Ovary (tissue), 9 donors: ENCODE measurements around the gene ELAVL1. TPM values are rescaled to one million over a fixed set of nuclear protein-coding genes. Genes with fewer than 3 reads are reported as not detected.
A peak's percentile ranks its signal among the peaks of the same experiment; 100 is the strongest.

Experiments
- DNase-seq, 5 donors: peaks; one replicate each; pipeline ENCODE4 v3.0.0-alpha.2; 2019 to 2020
- H3K27ac ChIP-seq, 2 donors: fragments of 200-600 bp; one replicate each; pipeline versions ENCODE4 v1.5.1 to v1.8.0; 2019 to 2022
- H3K27me3 ChIP-seq: fragments of 200-600 bp; one replicate; pipeline ENCODE4 v1.8.0; 2022
- H3K36me3 ChIP-seq: fragments of 200-600 bp; sonication (generic); one replicate; pipeline ENCODE4 v1.5.1; 2019
- H3K4me1 ChIP-seq: one replicate; pipeline ENCODE4 v1.8.1; 2013; ENCODE audit warnings: mild to moderate bottlenecking, moderate library complexity; ENCODE audit not compliant: insufficient read depth
- H3K4me3 ChIP-seq: fragments of 200-600 bp; sonication (generic); one replicate; pipeline ENCODE4 v1.5.1; 2017
- H3K9me3 ChIP-seq, 2 donors: fragments of 200-600 bp in 1 of 2; sonication (generic) in 1 of 2; one replicate each; pipeline versions ENCODE4 v1.5.1 to v1.8.1; 2013 to 2019; ENCODE audit warnings: mild to moderate bottlenecking in 1 of 2, moderate library complexity in 1 of 2
- CTCF ChIP-seq, 3 donors: fragments of 450-650 bp in 2 of 3; fragments of 200-600 bp in 1 of 3; IDR thresholded peaks; one replicate each; pipeline versions ENCODE4 v1.5.1 to v1.8.0; 2016 to 2022; ENCODE audit warnings: antibody characterized with exemption in 3 of 3, mild to moderate bottlenecking in 1 of 3
- EP300 ChIP-seq: sonication (generic); formaldehyde crosslinking; IDR thresholded peaks from one replicate; pipeline ENCODE4 v1.6.1; 2017; ENCODE audit warnings: antibody characterized with exemption
- POLR2A ChIP-seq: fragments of 450-650 bp; IDR thresholded peaks from one replicate; pipeline ENCODE4 v1.6.1; 2017; ENCODE audit warnings: antibody characterized with exemption, mild to moderate bottlenecking, moderate library complexity
- WGBS, 3 donors: extraction: QIAGEN DNeasy Blood & Tissue Kit in 1 of 3; methylation state at CpG; one replicate each; pipeline versions ENCODE4 v1.1.5 to v1.1.7; 2013 to 2017; 5-methylcytosine and 5-hydroxymethylcytosine counted together
- intact Hi-C, 4 donors: fragments of 100-400 bp; cut with DNase I; formaldehyde crosslinking; loops; one replicate each; pipeline versions ENCODE4 v1.11.0 to v1.15.1; 2022 to 2023
- polyA plus RNA-seq, 2 donors: library from polyadenylated mRNA; stranded (reverse); fragments of 200-250 nt in 1 of 2; fragments of 350-450 nt in 1 of 2; fragmentation: Illumina TruSeq in 1 of 2; extraction: RNeasy Lipid Tissue Mini Kit (QIAGEN cat#74804) in 1 of 2; gene quantifications; one replicate each; pipeline ENCODE4 v1.2.3, GENCODE V29; 2013 to 2014
- total RNA-seq, 7 donors: library from RNA; depleted of rRNA in 2 of 7; stranded (reverse); fragments of >200 nt in 2 of 7; fragmentation: NEBNext Ultra II Directional in 3 of 7; extraction: Animal tissue kit (Norgen Biotek cat#: 25700) in 3 of 7; gene quantifications; one replicate each; pipeline versions ENCODE4 v1.1.0 to v1.2.4, GENCODE V29; 2016 to 2023
- donor health status: DM: no; HTN: no; CAD: no; lungs with moderate emphysema.
- donor health status: DM: no; HTN: no; CAD: no.
- donor health status: Bipolar disorder and iron deficiency.
- donor health status: DM: yes; HTN: yes; CAD: no.
- donor health status: DM: no; HTN: no; CAD: no.
- donor health status: DM: yes; HTN: yes; CAD: no.

The ELAVL1 gene
- total and polyA plus RNA-seq, 9 donors: 13.8 to 78.4 (median 63.5) TPM

- WGBS, 3 donors: 84 to 86% (median 84%) methylated on average over 14 of the region's 14 CpGs
- H3K9me3 ChIP-seq: no peaks in the 10 kb centered on the region
- intact Hi-C loops: no loop called here
Observed at GRCh38 chr19:8017808-8018207, 12.4 kb upstream of the ELAVL1 start.

GRCh38 chr19:8004723-8005513 is 523 bp downstream of the ELAVL1 start:
- Histone ChIP-seq H3K9me3 (no peaks in the 10 kb centered on the region), H3K36me3 (no peaks in the 10 kb centered on the region), H3K4me3 (peak overlapping the region; percentile 89), H3K4me1 (peaks cover 19% of the 10 kb centered on the region), H3K27me3 (no peaks in the 10 kb centered on the region), H3K27ac (peak overlapping the region in 1 of 2 donors; percentile 62)
- intact Hi-C loops: loop anchor here in 1 of 4 donors (10.0 kb wide), 1 partner anchor 60 kb away; the partner anchor contains the start of gene TIMM44
- peak in 3 of 5 donors; percentile 17 to 64 (median 44) for DNase-seq
- 0 to 1% (median 0%) methylated on average over 32 to 74 of the region's 74 CpGs for WGBS, 3 donors
- TF ChIP-seq POLR2A (no peak), EP300 (no peak), CTCF (IDR thresholded peaks at IDR 0.05) (no peak)

More at GRCh38 chr19:8017808-8018207, 12.4 kb upstream of the ELAVL1 start:
- Histone ChIP-seq H3K4me3 (no peak overlapping the region), H3K36me3 (no peaks in the 10 kb centered on the region), H3K27me3 (no peaks in the 10 kb centered on the region), H3K27ac (no peak overlapping the region), H3K4me1 (no peaks in the 10 kb centered on the region)
- no peak for DNase-seq
- TF ChIP-seq CTCF (IDR thresholded peaks at IDR 0.05): no peak
- no peak for TF ChIP-seq POLR2A
- TF ChIP-seq EP300: no peak

GRCh38 chr19:8004001-8004400 is 1.4 kb downstream of the ELAVL1 start:
- no peaks in the 10 kb centered on the region for H3K36me3 ChIP-seq
- H3K9me3 ChIP-seq: no peaks in the 10 kb centered on the region
- H3K4me1 ChIP-seq: peaks cover 19% of the 10 kb centered on the region
- no peaks in the 10 kb centered on the region for H3K27me3 ChIP-seq
- DNase-seq: no peak
- no peak overlapping the region for H3K27ac ChIP-seq
- peak overlapping the region; percentile 89 for H3K4me3 ChIP-seq
- WGBS, 3 donors: 44 to 55% (median 51%) methylated on average over 6 of the region's 6 CpGs
- intact Hi-C loops: loop anchor here in 1 of 4 donors (10.0 kb wide), 1 partner anchor 59 kb away; the partner anchor contains the start of gene TIMM44
- TF ChIP-seq CTCF (IDR thresholded peaks at IDR 0.05) (no peak), POLR2A (no peak)

- intact Hi-C loops: loop anchor here in 1 of 4 donors (10.0 kb wide), 1 partner anchor 57 kb away; the partner anchor contains the start of gene TIMM44
Observed at GRCh38 chr19:8001995-8002849, 3.2 kb downstream of the ELAVL1 start.

More at GRCh38 chr19:8001995-8002849, 3.2 kb downstream of the ELAVL1 start:
- H3K4me3 ChIP-seq: peak overlapping the region; percentile 18
- peak overlapping the region in 1 of 2 donors; percentile 34 for H3K27ac ChIP-seq
- TF ChIP-seq POLR2A: no peak
- no peak for TF ChIP-seq EP300
- TF ChIP-seq CTCF (IDR thresholded peaks at IDR 0.05): peak; percentile 82 to 98 (median 87)
- no peaks in the 10 kb centered on the region for H3K36me3 ChIP-seq
- WGBS, 3 donors: 5 to 7% (median 6%) methylated on average over 27 of the region's 27 CpGs
- DNase-seq: peak; percentile 64 to 91 (median 79)
- H3K27me3 ChIP-seq: no peaks in the 10 kb centered on the region
- H3K4me1 ChIP-seq: peaks cover 22% of the 10 kb centered on the region
- no peaks in the 10 kb centered on the region for H3K9me3 ChIP-seq
